PC-3 (cell line): ENCODE data around the gene HSD17B3.

ENCODE experiments used
- CTCF ChIP-seq: fragments of 300-600 bp; sonication (generic); conservative IDR thresholded peaks from 2 replicates; pipeline ENCODE4 v1.5.1; 2017; ENCODE audit warnings: antibody characterized with exemption, low read depth, mild to moderate bottlenecking, low read length
- EZH2 ChIP-seq: fragments of 300-600 bp; sonication (generic); IDR thresholded peaks from one replicate; pipeline ENCODE4 v1.6.1; 2017; ENCODE audit warnings: antibody characterized with exemption, mild to moderate bottlenecking, low read length; ENCODE audit not compliant: unreplicated experiment
- EZH2phosphoT487 ChIP-seq: fragments of 300-600 bp; sonication (generic); IDR thresholded peaks from 2 replicates; pipeline ENCODE4 v1.6.1; 2018; ENCODE audit warnings: mild to moderate bottlenecking, antibody characterized with exemption, low read length, borderline replicate concordance

DNA sequence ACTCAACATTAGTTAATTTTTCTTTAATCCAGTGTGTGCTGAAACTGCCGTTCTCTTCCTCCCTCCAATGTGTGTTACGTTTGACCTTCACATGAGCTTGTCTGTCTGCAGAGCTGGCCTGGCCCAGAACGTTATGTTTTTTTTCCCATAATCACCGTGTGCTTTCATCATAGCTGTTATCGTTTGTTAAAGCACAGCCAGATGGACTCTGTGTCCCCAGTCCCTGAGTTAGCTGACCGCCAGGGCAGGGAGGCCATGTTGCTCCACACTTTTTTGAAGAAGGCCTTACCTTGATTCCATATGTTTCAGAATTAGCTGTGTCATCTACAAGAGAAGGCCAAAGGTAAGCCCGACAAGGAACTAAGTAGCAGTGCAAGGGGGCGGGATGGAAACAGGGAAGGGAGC lies 55.7 kb downstream of the HSD17B3 start:
- TF ChIP-seq CTCF (no peak), EZH2phosphoT487 (no peak), EZH2 (no peak)
